Mononuclear cell (primary cell): ENCODE results near the gene HOXA10. TPM values are rescaled to one million over a fixed set of nuclear protein-coding genes. Genes with fewer than 3 reads are reported as not detected.

ENCODE experiments used
- H3K27me3 ChIP-seq: 2 replicates; pipeline ENCODE4 v1.6.0; 2011; ENCODE audit warnings: low read length, control low read depth; ENCODE audit not compliant: insufficient read depth
- H3K4me1 ChIP-seq: 2 replicates; pipeline ENCODE4 v1.5.1; 2011; ENCODE audit warnings: mild to moderate bottlenecking, low read length, control low read depth; ENCODE audit not compliant: insufficient read depth
- H3K4me3 ChIP-seq: 2 replicates; pipeline ENCODE4 v1.5.1; 2011; ENCODE audit warnings: mild to moderate bottlenecking, low read length, moderate library complexity
- H3K9me3 ChIP-seq: 2 replicates; pipeline ENCODE4 v1.5.1; 2011; ENCODE audit warnings: low read depth, mild to moderate bottlenecking, control low read depth, low read length
- total RNA-seq: library from RNA; depleted of rRNA; stranded (reverse); fragments of >200 nt; gene quantifications from one replicate; pipeline ENCODE4 v1.2.3, GENCODE V29; 2012

The HOXA10 gene
- total RNA-seq, 1 donor, result 0.63 TPM

- Histone ChIP-seq H3K27me3 (peaks cover 92% of the 10 kb centered on the region), H3K4me1 (peaks cover 42% of the 10 kb centered on the region), H3K9me3 (no peaks in the 10 kb centered on the region), H3K4me3 (no peak overlapping the region)
Observed at GRCh38 chr7:27198138-27198841, 24.2 kb upstream of the HOXA10 start.

DNA sequence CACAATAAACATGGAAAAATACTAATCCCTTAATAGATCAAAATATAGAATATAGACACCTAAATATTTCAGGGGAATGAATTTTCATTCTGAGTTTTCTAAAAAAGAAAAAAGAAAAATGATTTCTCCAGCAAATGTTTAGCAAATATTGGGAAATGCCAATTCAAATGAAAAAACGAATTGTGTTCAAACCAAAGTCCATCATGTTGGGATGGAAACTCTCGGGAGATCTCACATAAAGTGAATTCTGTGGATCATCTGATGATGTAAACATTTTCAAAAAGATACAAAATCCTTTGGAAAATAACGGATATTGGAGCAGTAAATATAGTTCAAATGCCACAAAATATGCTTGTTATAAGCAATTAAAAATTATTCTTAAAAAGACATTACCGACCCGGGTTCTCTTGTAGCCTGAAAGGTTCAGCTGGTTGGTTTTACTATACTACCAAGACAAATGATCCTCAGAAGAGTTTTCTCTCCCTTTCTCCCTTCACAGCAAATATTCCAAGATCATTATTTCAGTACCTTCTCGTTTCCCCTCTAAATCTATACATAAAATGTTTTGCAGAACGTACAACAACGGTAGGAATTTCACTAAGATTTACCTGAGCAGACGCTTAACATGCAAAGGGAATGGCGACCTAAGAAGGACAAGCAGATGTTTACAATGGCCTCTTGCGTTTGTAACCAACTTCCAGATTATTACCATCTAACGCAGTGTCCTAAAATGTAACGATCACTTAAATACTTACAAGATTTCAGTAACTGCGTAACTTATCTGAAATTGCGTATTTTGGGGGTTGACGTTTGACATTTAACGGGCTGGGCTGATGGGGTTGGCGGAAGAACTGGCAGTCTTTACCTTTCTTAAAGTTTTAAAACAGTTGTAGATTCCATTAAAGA is 23.3 kb upstream of the HOXA10 start:
- Histone ChIP-seq H3K4me1 (peaks cover 49% of the 10 kb centered on the region), H3K4me3 (no peak overlapping the region), H3K9me3 (no peaks in the 10 kb centered on the region), H3K27me3 (peaks cover 90% of the 10 kb centered on the region)

GRCh38 chr7:27196287-27196767 is 22.2 kb upstream of the HOXA10 start:
- H3K9me3 ChIP-seq, result no peaks in the 10 kb centered on the region

DNA sequence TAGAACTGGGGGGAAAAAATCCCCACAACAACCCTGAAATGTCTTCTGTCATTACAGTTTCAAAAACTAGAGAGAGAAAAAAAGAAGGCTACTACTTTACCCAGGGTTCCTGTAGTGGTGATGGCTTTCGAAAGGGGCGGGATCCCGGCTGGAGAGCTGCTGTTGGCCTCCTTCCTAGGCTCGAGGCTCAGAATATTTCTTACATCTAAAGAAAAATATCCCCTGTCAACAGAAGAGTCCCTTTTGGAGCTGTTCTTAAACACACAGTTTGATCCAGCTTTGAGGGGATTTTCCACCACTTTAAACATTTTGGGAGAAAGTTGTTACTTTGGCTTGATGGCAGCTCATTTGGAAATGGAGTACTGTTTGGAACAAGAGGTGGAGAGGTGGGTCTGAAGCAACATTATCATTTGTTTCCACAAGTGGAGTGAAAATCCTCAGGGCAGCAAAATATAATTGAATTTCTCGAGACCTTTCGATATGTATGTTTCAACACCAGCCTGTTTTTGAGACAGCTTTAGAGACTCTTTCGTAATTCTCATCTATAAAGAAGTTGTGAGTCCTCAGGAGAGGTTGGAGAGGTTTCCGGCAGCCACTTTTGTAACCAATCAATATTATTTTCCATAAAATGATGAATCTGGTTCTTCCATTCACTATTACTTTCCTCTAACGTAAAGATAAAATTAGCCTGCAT is 20.7 kb upstream of the HOXA10 start:
- Histone ChIP-seq H3K4me1 (peaks cover 32% of the 10 kb centered on the region), H3K4me3 (no peak overlapping the region), H3K9me3 (no peaks in the 10 kb centered on the region), H3K27me3 (peaks cover 93% of the 10 kb centered on the region)

More at GRCh38 chr7:27196287-27196767, 22.2 kb upstream of the HOXA10 start:
- peaks cover 90% of the 10 kb centered on the region for H3K27me3 ChIP-seq
- peaks cover 44% of the 10 kb centered on the region for H3K4me1 ChIP-seq
- no peak overlapping the region for H3K4me3 ChIP-seq

DNA sequence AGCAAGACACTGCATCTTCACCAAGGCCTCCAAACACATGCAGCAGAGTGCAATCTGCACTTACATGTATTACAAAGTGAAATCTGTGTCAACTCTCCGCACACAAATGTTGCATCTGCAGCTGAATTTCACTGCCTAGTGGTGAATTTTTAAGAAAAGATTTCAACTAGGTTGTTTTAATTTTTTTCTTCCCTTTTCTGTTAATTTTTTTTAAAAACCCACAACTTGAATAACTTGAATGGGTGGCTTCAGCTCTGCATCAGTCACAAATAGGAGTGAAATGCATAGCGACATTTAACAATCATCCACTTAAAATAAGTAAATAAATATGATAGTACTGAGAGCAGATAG is 19.9 kb upstream of the HOXA10 start:
- no peaks in the 10 kb centered on the region for H3K9me3 ChIP-seq
- peaks cover 34% of the 10 kb centered on the region for H3K4me1 ChIP-seq
- H3K4me3 ChIP-seq, result no peak overlapping the region
- peaks cover 98% of the 10 kb centered on the region for H3K27me3 ChIP-seq

DNA sequence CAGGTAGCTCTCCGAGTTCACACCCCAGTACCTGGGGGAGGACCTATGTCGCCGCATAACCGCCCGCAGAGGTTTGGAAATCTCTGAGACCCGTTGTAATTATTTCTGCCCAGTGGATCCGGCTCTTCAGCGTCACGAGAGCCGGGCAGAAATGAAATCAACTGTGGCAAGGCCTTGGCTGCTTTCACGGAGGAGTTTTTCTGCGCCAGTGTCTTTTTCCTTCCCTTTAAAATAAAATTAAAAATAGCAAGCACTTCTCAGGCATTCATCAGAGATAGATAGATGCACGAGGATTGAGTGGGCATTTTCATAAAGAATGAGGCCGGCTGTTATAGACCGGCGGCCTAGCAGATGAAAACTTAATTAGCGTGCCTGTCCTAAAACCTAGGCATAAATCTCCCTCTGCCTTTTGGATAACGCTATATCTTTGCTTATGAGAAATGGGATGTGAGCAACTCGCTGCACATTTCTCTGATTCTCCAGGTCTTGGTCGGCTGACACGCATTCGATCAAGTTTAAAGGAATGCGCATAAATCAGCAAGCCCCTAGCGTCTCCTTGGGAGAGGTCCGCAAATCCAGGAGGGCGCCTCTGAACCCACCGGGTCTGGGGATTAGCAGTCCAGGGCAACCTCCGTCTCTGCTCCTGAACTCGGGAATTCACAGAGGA is 19.3 kb upstream of the HOXA10 start:
- H3K4me3 ChIP-seq, result no peak overlapping the region
- peaks cover 98% of the 10 kb centered on the region for H3K27me3 ChIP-seq
- H3K9me3 ChIP-seq, result no peaks in the 10 kb centered on the region
- peaks cover 36% of the 10 kb centered on the region for H3K4me1 ChIP-seq

- H3K9me3 ChIP-seq, result no peaks in the 10 kb centered on the region
- peaks cover 98% of the 10 kb centered on the region for H3K27me3 ChIP-seq
- H3K4me1 ChIP-seq, result peaks cover 43% of the 10 kb centered on the region
- H3K4me3 ChIP-seq, result peak overlapping the region; percentile 14
Observed at GRCh38 chr7:27192546-27193334, 18.6 kb upstream of the HOXA10 start.

DNA sequence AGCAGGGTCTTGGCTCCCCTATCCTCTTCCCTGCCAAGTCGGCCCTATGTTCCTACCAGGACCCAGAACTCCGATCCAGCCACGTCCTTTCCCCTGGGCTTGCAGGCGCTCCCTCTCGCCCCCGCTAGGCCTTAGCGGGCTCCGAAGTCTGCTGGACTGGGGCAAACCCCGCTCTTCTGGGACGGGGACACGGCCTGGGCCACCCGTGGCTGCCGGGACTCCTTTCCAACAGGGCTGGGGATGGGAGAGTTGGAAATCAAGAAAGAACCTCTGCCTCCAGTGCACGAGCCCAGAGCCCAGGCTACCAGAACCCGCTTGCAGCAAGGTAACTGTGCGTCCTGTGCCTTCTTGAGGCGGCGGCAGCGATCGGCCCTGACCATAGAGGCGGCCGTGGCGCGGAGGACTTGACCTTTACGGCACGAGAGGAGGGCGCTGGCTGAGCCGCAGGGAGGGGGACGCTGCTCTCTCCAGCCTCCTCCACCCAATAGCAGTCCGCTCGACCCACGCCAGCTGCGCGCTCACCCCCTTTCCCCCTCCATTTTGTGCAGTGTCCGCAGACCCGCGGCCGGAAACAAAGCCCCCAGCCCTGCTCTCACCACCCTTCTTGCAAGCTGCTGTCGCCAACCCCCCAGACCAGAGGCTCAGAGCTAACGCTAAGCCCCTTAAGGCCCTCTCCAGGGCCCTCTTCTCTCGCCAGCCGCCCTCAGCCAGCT is 17.9 kb upstream of the HOXA10 start:
- no peak overlapping the region for H3K4me3 ChIP-seq
- peaks cover 98% of the 10 kb centered on the region for H3K27me3 ChIP-seq
- H3K9me3 ChIP-seq, result no peaks in the 10 kb centered on the region
- H3K4me1 ChIP-seq, result peaks cover 49% of the 10 kb centered on the region

DNA sequence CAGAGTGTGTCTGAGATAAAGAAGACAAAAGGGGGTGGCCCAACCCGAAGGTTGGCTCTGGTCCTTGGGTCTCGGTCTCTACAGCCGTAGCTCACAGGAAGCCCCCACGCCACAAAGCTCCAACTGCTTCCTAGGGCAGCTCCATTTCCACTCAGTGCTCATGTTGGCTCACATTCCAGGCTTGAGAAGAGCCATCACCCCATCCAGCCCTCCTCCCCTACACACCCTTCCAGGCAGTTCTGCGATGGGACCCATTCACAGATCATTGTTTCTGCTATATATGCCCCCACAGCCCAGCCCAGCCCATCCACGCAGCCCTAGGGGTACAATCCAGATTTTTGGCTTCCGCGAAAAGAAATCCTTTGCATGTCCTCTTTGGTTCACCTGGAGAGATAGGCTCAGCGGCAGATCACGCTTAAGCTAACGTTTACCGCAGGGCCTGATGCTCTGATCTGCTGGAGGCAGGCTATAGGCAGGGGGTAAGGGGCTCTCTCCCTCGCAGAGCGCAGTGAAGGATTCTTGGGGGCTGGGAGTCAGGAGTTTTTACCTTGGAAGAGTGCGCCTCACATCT is 17.1 kb upstream of the HOXA10 start:
- Histone ChIP-seq H3K9me3 (no peaks in the 10 kb centered on the region), H3K27me3 (peaks cover 98% of the 10 kb centered on the region), H3K4me3 (no peak overlapping the region), H3K4me1 (peaks cover 48% of the 10 kb centered on the region)

GRCh38 chr7:27189997-27190748 is 16.1 kb upstream of the HOXA10 start:
- H3K27me3 ChIP-seq, result peaks cover 98% of the 10 kb centered on the region
- no peak overlapping the region for H3K4me3 ChIP-seq
- no peaks in the 10 kb centered on the region for H3K9me3 ChIP-seq
- peaks cover 58% of the 10 kb centered on the region for H3K4me1 ChIP-seq

GRCh38 chr7:27189295-27189996 is 15.3 kb upstream of the HOXA10 start:
- no peaks in the 10 kb centered on the region for H3K9me3 ChIP-seq

More at GRCh38 chr7:27189295-27189996, 15.3 kb upstream of the HOXA10 start:
- Histone ChIP-seq H3K27me3 (peaks cover 98% of the 10 kb centered on the region), H3K4me3 (no peak overlapping the region), H3K4me1 (peaks cover 65% of the 10 kb centered on the region)
